Epithelial cell of esophagus (primary cell): ENCODE results near the gene RBP4.

Source experiments
- DNase-seq: peaks from one replicate; pipeline ENCODE4 v3.0.0; 2010; ENCODE audit warnings: low read depth
- H3K4me3 ChIP-seq: 2 replicates; pipeline ENCODE4 v1.5.1; 2011; ENCODE audit warnings: mild to moderate bottlenecking, low read length, control low read depth
- TF ChIP-seq, protein P1 (sequence below): IDR thresholded peaks from 2 replicates; pipeline ENCODE4 v1.5.1; 2011; ENCODE audit warnings: low read depth, mild to moderate bottlenecking, low read length, control low read depth, inconsistent platforms; ENCODE audit not compliant: insufficient read depth; ENCODE audit errors: missing control alignments

RBP4 gene

DNA sequence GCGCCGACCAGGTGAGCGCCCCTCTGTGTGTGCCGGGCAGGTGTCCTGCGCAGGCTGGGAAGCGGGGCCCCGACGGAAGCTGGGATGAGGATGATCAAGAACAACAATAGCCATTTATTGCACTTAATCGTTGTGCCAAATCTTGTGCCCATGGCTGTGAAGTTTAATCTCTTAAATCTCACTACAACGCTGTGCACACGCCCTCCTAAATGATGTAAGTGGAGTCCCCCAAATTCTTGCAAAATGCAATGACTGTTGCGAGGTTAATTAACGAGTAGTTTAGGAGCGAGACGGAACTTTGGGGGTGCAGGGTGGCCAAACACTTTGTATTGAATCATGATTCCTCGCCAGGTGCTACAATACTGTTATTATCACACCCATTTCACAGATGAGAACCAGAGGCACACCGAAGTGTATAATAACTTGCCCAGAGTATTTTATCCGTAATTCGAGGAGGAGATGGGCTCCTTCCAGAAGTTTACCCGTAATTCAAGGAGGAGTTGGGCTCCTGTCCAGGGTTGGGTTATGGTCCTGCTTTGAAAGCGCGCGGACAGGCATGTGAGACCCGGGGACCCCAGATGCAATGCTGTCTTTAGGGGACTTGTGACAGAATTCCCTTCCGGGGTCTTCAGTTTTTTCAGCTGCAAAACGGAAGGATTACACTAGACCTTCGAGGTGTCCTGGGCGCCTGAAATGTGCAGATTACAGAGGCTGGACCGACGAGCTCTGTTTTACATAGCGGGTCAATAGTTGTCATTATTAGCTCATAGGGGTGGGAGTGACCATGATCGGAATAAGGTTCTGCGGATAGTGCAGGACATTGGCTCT, 33.5 kb downstream of the RBP4 start:
- H3K4me3 ChIP-seq: no peak overlapping the region
- DNase-seq: no peak
- TF ChIP-seq, protein P1, sequence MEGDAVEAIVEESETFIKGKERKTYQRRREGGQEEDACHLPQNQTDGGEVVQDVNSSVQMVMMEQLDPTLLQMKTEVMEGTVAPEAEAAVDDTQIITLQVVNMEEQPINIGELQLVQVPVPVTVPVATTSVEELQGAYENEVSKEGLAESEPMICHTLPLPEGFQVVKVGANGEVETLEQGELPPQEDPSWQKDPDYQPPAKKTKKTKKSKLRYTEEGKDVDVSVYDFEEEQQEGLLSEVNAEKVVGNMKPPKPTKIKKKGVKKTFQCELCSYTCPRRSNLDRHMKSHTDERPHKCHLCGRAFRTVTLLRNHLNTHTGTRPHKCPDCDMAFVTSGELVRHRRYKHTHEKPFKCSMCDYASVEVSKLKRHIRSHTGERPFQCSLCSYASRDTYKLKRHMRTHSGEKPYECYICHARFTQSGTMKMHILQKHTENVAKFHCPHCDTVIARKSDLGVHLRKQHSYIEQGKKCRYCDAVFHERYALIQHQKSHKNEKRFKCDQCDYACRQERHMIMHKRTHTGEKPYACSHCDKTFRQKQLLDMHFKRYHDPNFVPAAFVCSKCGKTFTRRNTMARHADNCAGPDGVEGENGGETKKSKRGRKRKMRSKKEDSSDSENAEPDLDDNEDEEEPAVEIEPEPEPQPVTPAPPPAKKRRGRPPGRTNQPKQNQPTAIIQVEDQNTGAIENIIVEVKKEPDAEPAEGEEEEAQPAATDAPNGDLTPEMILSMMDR: no peak

DNA sequence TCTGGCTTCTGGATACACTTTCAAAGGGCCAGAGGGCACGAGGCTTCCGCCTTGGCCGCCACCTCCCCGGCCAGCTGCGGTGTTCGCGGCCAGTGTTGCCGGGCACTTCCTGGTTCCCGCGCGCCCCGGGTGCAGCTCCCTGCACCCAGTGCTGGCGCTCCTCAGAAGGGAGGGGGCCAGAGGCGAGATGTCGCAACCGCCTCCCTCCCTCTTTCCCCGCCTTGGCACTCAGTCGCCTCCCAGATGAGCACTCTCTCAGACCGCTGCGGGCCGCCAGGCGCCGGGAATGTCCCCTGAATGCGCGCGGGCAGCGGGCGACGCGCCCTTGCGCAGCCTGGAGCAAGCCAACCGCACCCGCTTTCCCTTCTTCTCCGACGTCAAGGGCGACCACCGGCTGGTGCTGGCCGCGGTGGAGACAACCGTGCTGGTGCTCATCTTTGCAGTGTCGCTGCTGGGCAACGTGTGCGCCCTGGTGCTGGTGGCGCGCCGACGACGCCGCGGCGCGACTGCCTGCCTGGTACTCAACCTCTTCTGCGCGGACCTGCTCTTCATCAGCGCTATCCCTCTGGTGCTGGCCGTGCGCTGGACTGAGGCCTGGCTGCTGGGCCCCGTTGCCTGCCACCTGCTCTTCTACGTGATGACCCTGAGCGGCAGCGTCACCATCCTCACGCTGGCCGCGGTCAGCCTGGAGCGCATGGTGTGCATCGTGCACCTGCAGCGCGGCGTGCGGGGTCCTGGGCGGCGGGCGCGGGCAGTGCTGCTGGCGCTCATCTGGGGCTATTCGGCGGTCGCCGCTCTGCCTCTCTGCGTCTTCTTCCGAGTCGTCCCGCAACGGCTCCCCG, 34.4 kb downstream of the RBP4 start, which contains the start of gene FFAR4:
Gene FFAR4 (plus strand): TSS at position 231 of the 842 bp plus-strand sequence. CDS start 56 bp downstream, at position 287.
- H3K4me3 ChIP-seq: no peak within 1 kb of the TSS
- no peak for DNase-seq
- TF ChIP-seq, protein P1: no peak

- TF ChIP-seq, protein P1: no peak
- DNase-seq: no peak
- no peak overlapping the region for H3K4me3 ChIP-seq
These were observed 35.6 kb downstream of the RBP4 start for GRCh38 chr10:93565446-93565845.

GRCh38 chr10:93560541-93560940, 40.5 kb downstream of the RBP4 start:
- H3K4me3 ChIP-seq: no peak overlapping the region
- no peak for DNase-seq
- TF ChIP-seq, protein P1: no peak

- H3K4me3 ChIP-seq: no peak overlapping the region
- TF ChIP-seq, protein P1: no peak
- DNase-seq: no peak
These were observed 41.5 kb downstream of the RBP4 start for GRCh38 chr10:93559490-93559889.

DNA sequence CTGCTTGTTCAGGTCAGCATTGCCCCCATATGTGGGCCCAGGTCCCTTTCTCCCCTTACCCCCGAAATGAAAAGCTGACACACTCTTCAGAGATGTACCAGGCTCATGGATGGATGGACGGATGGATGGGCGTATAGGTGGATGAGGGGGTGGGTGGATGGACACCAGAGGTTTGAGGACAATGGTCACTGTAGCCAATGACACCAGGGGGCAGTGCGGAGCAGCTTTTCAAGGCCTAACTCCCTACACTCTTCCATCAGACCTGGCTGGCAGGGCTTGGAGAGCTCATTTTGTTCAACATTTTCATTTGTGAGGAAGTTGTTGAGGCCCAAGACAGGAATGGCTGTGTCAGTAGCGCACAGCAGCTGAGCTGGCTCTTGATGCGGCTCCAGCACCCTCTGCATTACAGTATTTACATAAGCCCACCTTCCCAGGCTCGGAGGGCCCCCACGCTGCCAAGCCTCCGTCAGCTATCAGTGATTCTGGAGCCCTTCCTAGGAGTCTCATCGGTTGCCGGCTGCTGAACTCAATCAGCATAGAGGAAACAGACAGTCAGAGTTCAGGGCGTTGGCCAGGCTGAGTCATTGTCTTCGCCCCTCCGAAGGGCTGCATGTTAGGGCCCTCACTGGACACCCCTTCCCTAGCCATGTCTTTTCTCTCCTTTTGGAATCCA, 46.1 kb downstream of the RBP4 start:
- DNase-seq: peak; percentile 69
- H3K4me3 ChIP-seq: no peak overlapping the region
- TF ChIP-seq, protein P1: peak; percentile 77
